ENCODE measurements around the gene TXLNG. TPM values are rescaled to one million over a fixed set of nuclear protein-coding genes. Genes with fewer than 3 reads are reported as not detected.

TXLNG gene
- total and polyA plus RNA-seq, 7 experiments from 2014 or later, result 11.9 to 23.1 (median 17.3) TPM

DNA sequence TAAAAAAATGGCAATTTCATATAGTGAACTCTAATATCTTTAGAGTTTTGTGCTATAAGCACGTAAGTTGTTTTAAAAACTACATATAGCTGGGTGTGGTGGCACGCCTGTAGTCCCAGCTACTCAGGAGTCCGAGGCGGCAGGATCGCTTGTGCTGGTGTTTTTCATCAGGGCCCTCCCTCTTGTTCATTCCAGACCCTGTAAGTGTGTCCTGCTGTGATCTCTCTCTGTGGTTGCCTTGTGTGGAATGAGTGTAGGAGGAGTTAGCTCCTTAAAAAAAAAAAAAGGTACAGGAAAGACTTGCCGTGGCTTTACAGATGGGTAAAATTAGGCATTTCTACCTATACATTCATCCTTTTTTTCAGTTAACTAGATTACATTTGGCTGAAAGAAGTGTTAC lies 48.5 kb downstream of the TXLNG start:
- no peak overlapping the region for H3K4me3 Mint-ChIP-seq
- H3K36me3 Mint-ChIP-seq, result peaks cover 0 to 75% (median 7%) of the 10 kb centered on the region in 5 donors
- H3K9me3 Mint-ChIP-seq, result no peaks in the 10 kb centered on the region
- Histone ChIP-seq H3K4me1 (ENCODE audit: control insufficient read depth in 2 of 2, insufficient read depth in 2 of 2, low read length in 2 of 2) (no peaks in the 10 kb centered on the region), H3K36me3 (ENCODE audit: control insufficient read depth in 2 of 3, insufficient read depth in 3 of 3, low read length in 3 of 3) (peaks cover 0 to 78% (median 11%) of the 10 kb centered on the region in 3 experiments), H3K4me3 (ENCODE audit: low read length) (no peak overlapping the region), H3K27ac (ENCODE audit: low read depth, low read length) (no peak overlapping the region), H3K9me3 (ENCODE audit: control insufficient read depth in 2 of 3, low read length in 3 of 3) (no peaks in the 10 kb centered on the region), H3K27me3 (ENCODE audit: control insufficient read depth in 2 of 2, insufficient read depth in 2 of 2, low read length in 2 of 2) (no peaks in the 10 kb centered on the region)
- H3K27ac Mint-ChIP-seq, result no peak overlapping the region
- POLR2A ChIA-PET, result no interaction called here
- no peak for ATAC-seq
- no peaks in the 10 kb centered on the region for H3K27me3 Mint-ChIP-seq
- CTCF ChIA-PET, result interaction anchor here (0.6 kb wide), 1 partner anchor 18 kb away, joined by 7 read pairs; no protein-coding TSS in a partner anchor
- H3K4me1 Mint-ChIP-seq, result no peaks in the 10 kb centered on the region
- DNase-seq, result no peak
- intact Hi-C loops (cut with micrococcal nuclease), result no loop called here

DNA sequence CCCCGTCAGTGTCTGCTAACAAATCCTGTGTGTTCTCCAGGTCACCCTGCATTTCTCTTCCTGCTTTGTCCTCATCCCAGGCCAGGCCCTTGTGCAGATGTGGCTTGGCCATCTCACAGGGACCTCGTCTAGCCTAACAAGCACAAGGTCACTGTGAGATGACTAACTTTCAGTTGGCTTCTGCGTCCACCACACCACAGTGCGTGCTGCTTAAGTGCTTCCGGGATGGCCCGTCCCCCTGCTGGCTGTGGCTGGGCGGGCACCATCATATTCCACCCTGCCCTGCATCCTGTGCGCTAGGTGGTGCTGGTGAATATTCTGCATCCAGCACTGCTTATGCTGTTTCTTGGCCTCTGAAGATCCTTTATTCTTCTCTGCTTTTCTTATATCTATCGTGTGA lies 50.1 kb downstream of the TXLNG start:
- ATAC-seq, result peak; percentile 84
- Mint-ChIP-seq H3K36me3 (peaks cover 0 to 82% (median 7%) of the 10 kb centered on the region in 5 donors), H3K4me1 (no peaks in the 10 kb centered on the region), H3K9me3 (no peaks in the 10 kb centered on the region), H3K27ac (peak overlapping the region in 5 of 9 donors; percentile 26 to 82 (median 79)), H3K27me3 (no peaks in the 10 kb centered on the region), H3K4me3 (no peak overlapping the region)
- CTCF ChIA-PET, result no interaction called here
- Histone ChIP-seq H3K36me3 (ENCODE audit: control insufficient read depth in 2 of 3, insufficient read depth in 3 of 3, low read length in 3 of 3) (peaks cover 0 to 86% (median 11%) of the 10 kb centered on the region in 3 experiments), H3K9me3 (ENCODE audit: control insufficient read depth in 2 of 3, low read length in 3 of 3) (no peaks in the 10 kb centered on the region), H3K4me1 (ENCODE audit: control insufficient read depth in 2 of 2, insufficient read depth in 2 of 2, low read length in 2 of 2) (no peaks in the 10 kb centered on the region), H3K27ac (ENCODE audit: low read depth, low read length) (no peak overlapping the region), H3K27me3 (ENCODE audit: control insufficient read depth in 2 of 2, insufficient read depth in 2 of 2, low read length in 2 of 2) (no peaks in the 10 kb centered on the region), H3K4me3 (ENCODE audit: low read length) (no peak overlapping the region)
- intact Hi-C loops (cut with micrococcal nuclease), result no loop called here
- DNase-seq, result no peak
- POLR2A ChIA-PET, result no interaction called here

DNA sequence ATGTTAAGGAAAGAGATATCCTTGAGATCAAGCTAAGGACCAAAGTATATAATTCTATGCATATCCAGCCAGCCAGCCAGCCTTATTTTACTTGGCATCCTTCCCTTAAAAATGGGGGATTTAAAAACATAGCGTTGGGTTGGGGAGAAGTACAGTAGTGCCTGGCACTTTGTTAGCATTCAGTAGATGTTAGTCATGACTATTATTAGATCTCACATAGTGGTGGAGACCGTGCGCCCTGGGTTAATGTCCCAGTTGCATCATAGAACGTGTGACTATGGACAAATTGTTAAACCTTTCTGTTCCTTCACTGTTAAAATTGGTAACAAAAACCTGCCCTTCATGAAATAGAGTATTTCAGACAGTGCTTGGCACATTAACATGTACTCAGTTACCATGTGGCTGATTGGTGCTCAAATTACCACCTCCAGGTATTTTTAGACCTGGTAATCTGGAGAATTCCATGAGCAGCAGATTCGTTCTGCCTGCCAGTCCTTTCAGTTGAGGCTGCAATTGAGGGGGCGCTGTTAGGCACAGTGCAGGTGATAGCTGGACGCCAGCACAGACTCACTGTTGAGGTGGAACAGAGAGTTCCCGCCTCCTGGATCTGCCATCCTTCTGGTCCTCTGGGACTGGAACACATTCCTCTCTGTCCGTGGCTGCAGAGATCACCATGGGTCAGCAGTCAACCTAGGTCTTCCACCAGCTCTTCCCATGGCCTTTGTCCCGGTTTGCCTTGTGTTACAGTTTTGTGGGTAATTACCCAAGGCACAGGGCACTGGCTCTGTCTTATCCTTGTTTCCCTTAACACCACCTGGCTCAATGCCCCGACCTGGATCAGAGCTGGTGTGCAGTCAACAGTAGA lies 52.2 kb downstream of the TXLNG start:
- no peak for ATAC-seq
- no peaks in the 10 kb centered on the region for H3K27me3 ChIP-seq (ENCODE audit: control insufficient read depth in 2 of 2, insufficient read depth in 2 of 2, low read length in 2 of 2)
- H3K9me3 Mint-ChIP-seq, result no peaks in the 10 kb centered on the region
- no peak overlapping the region for H3K4me3 Mint-ChIP-seq
- H3K4me1 Mint-ChIP-seq, result peaks cover 0 to 4% (median 0%) of the 10 kb centered on the region in 7 donors
- POLR2A ChIA-PET, result no interaction called here
- intact Hi-C loops (cut with micrococcal nuclease), result no loop called here
- no peaks in the 10 kb centered on the region for H3K9me3 ChIP-seq (ENCODE audit: control insufficient read depth in 2 of 3, low read length in 3 of 3)
- H3K4me3 ChIP-seq (ENCODE audit: low read length), result no peak overlapping the region
- no peaks in the 10 kb centered on the region for H3K27me3 Mint-ChIP-seq
- H3K36me3 Mint-ChIP-seq, result peaks cover 0 to 86% (median 5%) of the 10 kb centered on the region in 5 donors
- DNase-seq, result no peak
- H3K4me1 ChIP-seq (ENCODE audit: control insufficient read depth in 2 of 2, insufficient read depth in 2 of 2, low read length in 2 of 2), result no peaks in the 10 kb centered on the region
- CTCF ChIA-PET, result no interaction called here
- peak overlapping the region in 2 of 9 donors; percentile 48 to 68 for H3K27ac Mint-ChIP-seq
- H3K27ac ChIP-seq (ENCODE audit: low read depth, low read length), result no peak overlapping the region
- peaks cover 0 to 81% (median 11%) of the 10 kb centered on the region in 3 experiments for H3K36me3 ChIP-seq (ENCODE audit: control insufficient read depth in 2 of 3, insufficient read depth in 3 of 3, low read length in 3 of 3)

DNA sequence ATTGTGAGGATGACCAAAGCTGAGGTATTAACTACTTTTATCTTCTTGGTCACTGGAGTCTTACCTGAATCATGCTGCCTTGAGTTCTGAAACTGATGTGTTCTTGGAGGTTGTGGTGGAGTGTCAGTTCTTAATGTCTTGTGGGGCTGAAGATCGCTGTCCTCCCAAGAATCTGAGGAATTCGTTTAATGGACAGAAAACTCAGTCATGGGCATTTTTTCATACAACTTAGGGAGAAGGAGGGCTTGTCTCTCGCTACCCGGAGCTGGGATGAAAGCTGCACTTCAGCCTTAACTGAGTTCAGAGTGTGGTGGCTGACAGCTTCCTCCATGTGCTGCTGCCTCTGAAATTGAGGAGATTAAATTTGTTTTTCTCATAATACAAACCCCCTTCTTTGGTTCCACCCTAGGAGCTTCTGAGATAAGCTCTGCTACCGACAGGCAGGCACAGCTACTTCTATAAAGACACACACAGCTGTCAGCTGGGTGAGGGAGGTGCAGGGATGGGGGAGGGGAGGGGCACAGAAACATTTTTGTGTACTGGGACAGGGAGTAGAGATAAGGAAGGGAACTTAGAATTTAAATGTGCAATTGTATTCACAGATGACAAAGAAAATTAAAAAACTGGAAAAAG lies 53.1 kb downstream of the TXLNG start:
- ATAC-seq, result no peak
- H3K27ac Mint-ChIP-seq, result peak overlapping the region in 4 of 9 donors; percentile 12 to 62 (median 32)
- CTCF ChIA-PET, result no interaction called here

GRCh38 chrX:16839852-16840460 lies 53.7 kb downstream of the TXLNG start:
- H3K27ac Mint-ChIP-seq, result peak overlapping the region in 1 of 9 donors; percentile 22
- H3K27ac ChIP-seq (ENCODE audit: low read depth, low read length), result no peak overlapping the region
- peaks cover 0 to 90% (median 8%) of the 10 kb centered on the region in 5 donors for H3K36me3 Mint-ChIP-seq
- no peak for DNase-seq
- no peak overlapping the region for H3K4me3 Mint-ChIP-seq
- H3K9me3 ChIP-seq (ENCODE audit: control insufficient read depth in 2 of 3, low read length in 3 of 3), result no peaks in the 10 kb centered on the region
- peaks cover 0 to 4% (median 0%) of the 10 kb centered on the region in 7 donors for H3K4me1 Mint-ChIP-seq
- ChIA-PET CTCF (no interaction called here), POLR2A (no interaction called here)
- no peak for ATAC-seq
- no peak overlapping the region for H3K4me3 ChIP-seq (ENCODE audit: low read length)
- intact Hi-C loops (cut with micrococcal nuclease), result no loop called here
- H3K36me3 ChIP-seq (ENCODE audit: control insufficient read depth in 2 of 3, insufficient read depth in 3 of 3, low read length in 3 of 3), result peaks cover 0 to 71% (median 11%) of the 10 kb centered on the region in 3 experiments
- H3K4me1 ChIP-seq (ENCODE audit: control insufficient read depth in 2 of 2, insufficient read depth in 2 of 2, low read length in 2 of 2), result no peaks in the 10 kb centered on the region
- no peaks in the 10 kb centered on the region for H3K27me3 Mint-ChIP-seq
- no peaks in the 10 kb centered on the region for H3K9me3 Mint-ChIP-seq
- H3K27me3 ChIP-seq (ENCODE audit: control insufficient read depth in 2 of 2, insufficient read depth in 2 of 2, low read length in 2 of 2), result no peaks in the 10 kb centered on the region

More for the DNA sequence above, 53.1 kb downstream of the TXLNG start:
- H3K9me3 Mint-ChIP-seq, result no peaks in the 10 kb centered on the region
- no peak for DNase-seq
- H3K36me3 ChIP-seq (ENCODE audit: control insufficient read depth in 2 of 3, insufficient read depth in 3 of 3, low read length in 3 of 3), result peaks cover 0 to 72% (median 11%) of the 10 kb centered on the region in 3 experiments
- peaks cover 0 to 4% (median 0%) of the 10 kb centered on the region in 7 donors for H3K4me1 Mint-ChIP-seq
- H3K4me1 ChIP-seq (ENCODE audit: control insufficient read depth in 2 of 2, insufficient read depth in 2 of 2, low read length in 2 of 2), result no peaks in the 10 kb centered on the region
- POLR2A ChIA-PET, result no interaction called here
- no peaks in the 10 kb centered on the region for H3K27me3 Mint-ChIP-seq
- H3K4me3 Mint-ChIP-seq, result no peak overlapping the region
- H3K9me3 ChIP-seq (ENCODE audit: control insufficient read depth in 2 of 3, low read length in 3 of 3), result no peaks in the 10 kb centered on the region
- no peaks in the 10 kb centered on the region for H3K27me3 ChIP-seq (ENCODE audit: control insufficient read depth in 2 of 2, insufficient read depth in 2 of 2, low read length in 2 of 2)
- H3K4me3 ChIP-seq (ENCODE audit: low read length), result no peak overlapping the region
- H3K27ac ChIP-seq (ENCODE audit: low read depth, low read length), result no peak overlapping the region
- H3K36me3 Mint-ChIP-seq, result peaks cover 0 to 88% (median 5%) of the 10 kb centered on the region in 5 donors
- intact Hi-C loops (cut with micrococcal nuclease), result no loop called here

DNA sequence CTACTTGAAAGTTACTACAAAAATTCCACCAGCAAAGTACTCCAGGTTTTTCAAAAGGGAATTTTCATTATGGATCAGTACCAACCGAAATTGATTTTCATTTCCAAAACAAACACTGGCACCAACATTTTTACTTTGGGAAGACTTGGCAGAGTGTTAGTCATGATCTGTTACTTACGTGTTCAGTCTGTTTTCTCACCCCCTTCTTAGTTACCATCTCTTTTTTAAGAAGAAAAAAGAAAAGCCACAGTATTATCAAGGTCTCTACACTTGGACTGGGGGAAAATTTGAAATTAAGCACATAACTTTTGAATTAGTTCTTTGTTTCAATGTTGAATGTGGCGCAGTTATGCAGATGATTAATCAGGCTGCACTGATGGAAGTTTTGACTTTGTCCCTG lies 56.4 kb downstream of the TXLNG start:
- intact Hi-C loops (cut with micrococcal nuclease), result no loop called here
- ChIA-PET CTCF (no interaction called here), POLR2A (no interaction called here)
- Histone ChIP-seq H3K36me3 (ENCODE audit: control insufficient read depth in 2 of 3, insufficient read depth in 3 of 3, low read length in 3 of 3) (peaks cover 6 to 57% (median 9%) of the 10 kb centered on the region in 3 experiments), H3K27ac (ENCODE audit: low read depth, low read length) (no peak overlapping the region), H3K9me3 (ENCODE audit: control insufficient read depth in 2 of 3, low read length in 3 of 3) (no peaks in the 10 kb centered on the region), H3K27me3 (ENCODE audit: control insufficient read depth in 2 of 2, insufficient read depth in 2 of 2, low read length in 2 of 2) (no peaks in the 10 kb centered on the region), H3K4me3 (ENCODE audit: low read length) (no peak overlapping the region), H3K4me1 (ENCODE audit: control insufficient read depth in 2 of 2, insufficient read depth in 2 of 2, low read length in 2 of 2) (no peaks in the 10 kb centered on the region)
- peaks cover 0 to 82% (median 9%) of the 10 kb centered on the region in 5 donors for H3K36me3 Mint-ChIP-seq
- no peaks in the 10 kb centered on the region for H3K27me3 Mint-ChIP-seq
- peak overlapping the region in 1 of 9 donors; percentile 5 for H3K27ac Mint-ChIP-seq
- H3K9me3 Mint-ChIP-seq, result no peaks in the 10 kb centered on the region
- ATAC-seq (no peak), DNase-seq (no peak)
- H3K4me3 Mint-ChIP-seq, result no peak overlapping the region
- peaks cover 0 to 4% (median 0%) of the 10 kb centered on the region in 7 donors for H3K4me1 Mint-ChIP-seq

Data from naive thymus-derived CD4-positive, alpha-beta T cell (primary cell).